OCI-LY3 (cell line): ENCODE results near the gene UBA1.

Experiments used
- CTCF ChIP-seq: fragments of 200-600, 300-600 bp; sonication (generic); IDR thresholded peaks from 2 replicates; pipeline ENCODE4 v1.5.1; 2014; ENCODE audit warnings: antibody characterized with exemption, low read length, low read depth
- EZH2phosphoT487 ChIP-seq: fragments of 200-600 bp; shearing (Covaris generic); IDR thresholded peaks from 2 replicates; pipeline ENCODE4 v1.6.1; 2018; ENCODE audit warnings: antibody characterized with exemption, mixed run types, low read depth

GRCh38 chrX:47191806-47192401 is 1.7 kb upstream of the UBA1 start:
- TF ChIP-seq CTCF, result no peak
- TF ChIP-seq EZH2phosphoT487, result no peak
